Activated CD4-positive, CD25-positive, alpha-beta regulatory T cell (primary cell): ENCODE results near the gene IL21.
"Not testable (repeated sequence)": the region's sequence is repeated elsewhere in the genome, so short reads cannot be mapped to it uniquely, and the experiment has no call there.

Source experiments
- DNase-seq, 4 experiments: peaks; one replicate each; lab custom pipeline; 2025; lab: John Stamatoyannopoulos, UW

Gene IL21

DNA sequence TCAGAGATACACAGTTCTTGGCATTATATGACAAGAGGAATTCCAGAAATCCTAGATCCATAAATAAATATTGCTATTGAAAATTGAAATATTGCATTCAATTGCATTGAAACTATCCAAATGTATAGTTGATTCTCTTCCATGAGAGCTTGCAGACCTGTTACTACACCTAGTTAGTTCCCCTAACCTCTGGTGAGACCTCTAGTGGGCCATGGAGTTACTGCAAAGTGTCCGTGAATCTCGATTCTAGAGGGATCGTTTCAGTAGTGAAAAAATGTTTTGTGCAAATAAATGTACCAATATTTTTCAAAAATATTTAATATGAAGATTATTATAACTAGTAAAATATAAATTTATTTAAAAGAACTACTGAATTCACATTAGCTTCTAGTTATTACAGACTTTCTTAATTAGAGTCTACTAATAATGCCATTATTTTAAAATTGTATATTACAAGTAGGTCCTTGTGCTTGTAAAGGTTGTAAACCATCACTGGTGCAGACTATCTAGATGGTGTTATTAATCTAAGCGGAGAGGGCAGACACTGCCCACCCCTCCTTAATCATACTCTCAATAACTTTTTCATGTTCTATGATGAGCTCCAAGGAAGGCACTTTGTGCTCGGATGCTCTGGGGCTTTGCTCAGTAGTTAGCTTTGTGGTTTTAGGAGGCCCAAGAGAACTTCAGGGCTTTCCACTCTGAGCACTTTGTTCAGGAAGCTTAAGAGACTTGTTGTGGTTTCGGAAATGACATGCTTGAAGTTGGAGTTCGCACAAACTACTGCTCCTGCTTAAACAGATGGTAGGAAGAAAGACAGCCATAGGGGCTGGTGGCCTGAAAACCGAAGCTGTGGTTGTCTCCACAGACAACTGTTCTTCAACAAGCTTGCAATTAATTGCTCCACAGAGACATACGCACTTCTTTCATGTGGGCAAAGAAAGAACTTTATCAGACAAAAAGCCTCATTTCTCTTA is 42.8 kb downstream of the IL21 start:
- DNase-seq = peak in 2 of 4 experiments; percentile 6 to 18

GRCh38 chr4:122577189-122577553 is 43.7 kb downstream of the IL21 start:
- no peak for DNase-seq

- DNase-seq = no peak
These were observed 44.3 kb downstream of the IL21 start for GRCh38 chr4:122576261-122577188.

DNA sequence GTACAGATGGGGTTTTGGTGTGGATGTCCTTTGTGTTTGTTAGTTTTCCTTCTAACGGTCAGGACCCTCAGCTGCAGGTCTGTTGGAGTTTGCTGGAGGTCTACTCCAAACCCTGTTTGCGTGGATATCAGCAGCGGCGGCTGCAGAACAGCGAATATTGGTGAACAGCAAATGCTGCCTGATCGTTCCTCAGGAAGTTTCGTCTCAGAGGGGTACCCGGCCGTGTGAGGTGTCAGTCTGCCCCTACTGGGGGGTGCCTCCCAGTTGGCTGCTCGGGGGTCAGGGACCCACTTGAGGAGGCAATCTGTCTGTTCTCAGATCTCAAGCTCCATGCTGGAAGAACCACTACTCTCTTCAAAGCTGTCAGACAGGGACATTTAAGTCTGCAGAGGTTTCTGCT is 46.5 kb downstream of the IL21 start:
- not testable (repeated sequence) for DNase-seq

- no peak for DNase-seq
These were observed 58.4 kb downstream of the IL21 start for GRCh38 chr4:122562449-122562848.
